HG02943 (cell line): ENCODE results near the gene OCSTAMP.

ENCODE experiments used
- ATAC-seq: cut with Tn5 transposase; IDR thresholded peaks from one replicate; pipeline ENCODE4 v1.9.1; 2021; ENCODE audit warnings: mild to moderate bottlenecking, low read depth, moderate library complexity; ENCODE audit not compliant: unreplicated experiment

Gene OCSTAMP

GRCh38 chr20:46554828-46555227 lies 4.4 kb upstream of the OCSTAMP start:
- no peak for ATAC-seq

GRCh38 chr20:46553926-46554325 lies 3.5 kb upstream of the OCSTAMP start:
- ATAC-seq: no peak

GRCh38 chr20:46552460-46553420 lies 2.3 kb upstream of the OCSTAMP start:
- no peak for ATAC-seq

- ATAC-seq: no peak
Observed at GRCh38 chr20:46551522-46552381, 1.3 kb upstream of the OCSTAMP start.

- no peak for ATAC-seq
Observed at GRCh38 chr20:46549188-46549972, 1.1 kb downstream of the OCSTAMP start.

GRCh38 chr20:46548688-46549087 lies 1.8 kb downstream of the OCSTAMP start:
- no peak for ATAC-seq

- no peak for ATAC-seq
Observed at GRCh38 chr20:46547995-46548394, 2.5 kb downstream of the OCSTAMP start.

GRCh38 chr20:46546936-46547335 lies 3.5 kb downstream of the OCSTAMP start:
- no peak for ATAC-seq

GRCh38 chr20:46546298-46546697 lies 4.2 kb downstream of the OCSTAMP start:
- ATAC-seq: no peak

GRCh38 chr20:46545827-46546138 lies 4.7 kb downstream of the OCSTAMP start:
- no peak for ATAC-seq

- ATAC-seq: no peak
Observed at GRCh38 chr20:46545077-46545826, 5.2 kb downstream of the OCSTAMP start.

GRCh38 chr20:46544576-46544975 lies 5.9 kb downstream of the OCSTAMP start:
- ATAC-seq: no peak

- ATAC-seq: no peak
Observed at GRCh38 chr20:46543959-46544358, 6.5 kb downstream of the OCSTAMP start.

GRCh38 chr20:46543033-46543432 lies 7.4 kb downstream of the OCSTAMP start:
- no peak for ATAC-seq

- no peak for ATAC-seq
Observed at GRCh38 chr20:46541229-46541935, 9.1 kb downstream of the OCSTAMP start.

- no peak for ATAC-seq
Observed at GRCh38 chr20:46539113-46539512, 11.3 kb downstream of the OCSTAMP start.

- no peak for ATAC-seq
Observed at GRCh38 chr20:46530640-46531039, 19.8 kb downstream of the OCSTAMP start.

- no peak for ATAC-seq
Observed at GRCh38 chr20:46523696-46524328, 26.6 kb downstream of the OCSTAMP start.

- ATAC-seq: no peak
Observed at GRCh38 chr20:46523108-46523507, 27.3 kb downstream of the OCSTAMP start.
